Sigmoid colon (tissue), 7 donors: ENCODE results near the gene CAVIN4. TPM values are rescaled to one million over a fixed set of nuclear protein-coding genes. Genes with fewer than 3 reads are reported as not detected.

ENCODE experiments used
- DNase-seq: peaks from one replicate; pipeline ENCODE4 v3.0.0-alpha.2; 2019
- H3K27ac ChIP-seq, 4 donors: fragments of 200-600 bp; sonication (generic); one replicate each; pipeline ENCODE4 v1.5.1; 2016 to 2019; ENCODE audit warnings: mild to moderate bottlenecking in 1 of 4
- H3K27me3 ChIP-seq, 3 donors: fragments of 200-600 bp; sonication (generic); one replicate each; pipeline ENCODE4 v1.5.1; 2019; ENCODE audit warnings: mild to moderate bottlenecking in 1 of 3
- H3K36me3 ChIP-seq, 4 donors: fragments of 200-600 bp; sonication (generic); one replicate each; pipeline ENCODE4 v1.5.1; 2016 to 2019
- H3K4me1 ChIP-seq, 4 donors: fragments of 200-600 bp; sonication (generic); one replicate each; pipeline ENCODE4 v1.5.1; 2017 to 2019
- H3K4me3 ChIP-seq, 4 donors: fragments of 200-600 bp; sonication (generic); one replicate each; pipeline ENCODE4 v1.5.1; 2017 to 2019; ENCODE audit warnings: mild to moderate bottlenecking in 2 of 4, moderate library complexity in 1 of 4
- H3K9me3 ChIP-seq, 4 donors: fragments of 200-600 bp in 3 of 4; sonication (generic) in 3 of 4; one replicate each; pipeline versions ENCODE4 v1.5.1 to v1.6.1; 2013 to 2019
- CTCF ChIP-seq, 4 experiments: fragments of 450-650 bp in 3 of 4; fragments of 200-600 bp in 1 of 4; IDR thresholded peaks; one replicate each; pipeline ENCODE4 v1.5.1; 2016 to 2019; ENCODE audit warnings: antibody characterized with exemption in 4 of 4, mild to moderate bottlenecking in 3 of 4, moderate library complexity in 2 of 4
- EP300 ChIP-seq, 4 donors: sonication (generic); formaldehyde crosslinking; IDR thresholded peaks; one replicate each; pipeline ENCODE4 v1.6.1; 2017; ENCODE audit warnings: antibody characterized with exemption in 4 of 4
- POLR2A ChIP-seq, 2 donors: fragments of 450-650 bp; IDR thresholded peaks; one replicate each; pipeline ENCODE4 v1.6.1; 2016; ENCODE audit warnings: antibody characterized with exemption in 2 of 2, mild to moderate bottlenecking in 2 of 2, moderate library complexity in 2 of 2
- POLR2AphosphoS5 ChIP-seq, 4 donors: sonication (generic); formaldehyde crosslinking; IDR thresholded peaks; one replicate each; pipeline ENCODE4 v1.6.1; 2017; ENCODE audit warnings: antibody characterized with exemption in 4 of 4
- WGBS, 2 donors: extraction: QIAGEN DNeasy Blood & Tissue Kit; methylation state at CpG; one replicate each; pipeline ENCODE4 v1.1.7; 2013; 5-methylcytosine and 5-hydroxymethylcytosine counted together
- intact Hi-C: fragments of 100-400 bp; cut with DNase I; formaldehyde crosslinking; loops from one replicate; pipeline ENCODE4 v1.15.1; 2023
- polyA plus RNA-seq, 3 donors: library from polyadenylated mRNA; stranded (reverse); fragments of 200-250 nt; gene quantifications; one replicate each; pipeline ENCODE4 v1.2.3, GENCODE V29; 2013
- total RNA-seq, 4 donors: library from RNA; depleted of rRNA; stranded (reverse); fragments of >200 nt; gene quantifications; one replicate each; pipeline ENCODE4 v1.1.0, GENCODE V29; 2016
- donor health status: healthy with polysubstance abuse.
- donor health status: Bipolar disorder and iron deficiency.
- donor health status: healthy.

The CAVIN4 gene
- total and polyA plus RNA-seq, 7 donors, result 0.06 to 1.1 (median 0.41) TPM; not detected in 2

GRCh38 chr9:100579665-100580064, 1.8 kb downstream of the CAVIN4 start:
- DNase-seq, result no peak
- Histone ChIP-seq H3K27me3 (no peaks in the 10 kb centered on the region), H3K27ac (no peak overlapping the region), H3K9me3 (no peaks in the 10 kb centered on the region), H3K4me3 (no peak overlapping the region), H3K36me3 (no peaks in the 10 kb centered on the region), H3K4me1 (no peaks in the 10 kb centered on the region)
- intact Hi-C loops, result no loop called here
- TF ChIP-seq CTCF (IDR thresholded peaks at IDR 0.05) (no peak), POLR2A (IDR thresholded peaks at IDR 0.05) (no peak), EP300 (IDR thresholded peaks at IDR 0.05) (no peak), POLR2AphosphoS5 (IDR thresholded peaks at IDR 0.05) (no peak)
- 84 to 87% methylated on average over 2 of the region's 2 CpGs for WGBS, 2 donors

GRCh38 chr9:100580257-100580656, 2.4 kb downstream of the CAVIN4 start:
- no peaks in the 10 kb centered on the region for H3K27me3 ChIP-seq
- H3K9me3 ChIP-seq, result no peaks in the 10 kb centered on the region
- intact Hi-C loops, result no loop called here
- no peak overlapping the region for H3K27ac ChIP-seq
- no peak for DNase-seq
- no peaks in the 10 kb centered on the region for H3K4me1 ChIP-seq
- 80 to 87% methylated on average over 3 of the region's 3 CpGs for whole genome bisulfite sequencing, 2 donors
- H3K36me3 ChIP-seq, result no peaks in the 10 kb centered on the region
- TF ChIP-seq POLR2AphosphoS5 (IDR thresholded peaks at IDR 0.05) (no peak), POLR2A (IDR thresholded peaks at IDR 0.05) (no peak), EP300 (IDR thresholded peaks at IDR 0.05) (no peak), CTCF (IDR thresholded peaks at IDR 0.05) (no peak)
- H3K4me3 ChIP-seq, result no peak overlapping the region

- Histone ChIP-seq H3K27ac (no peak overlapping the region), H3K4me1 (no peaks in the 10 kb centered on the region), H3K4me3 (no peak overlapping the region), H3K27me3 (no peaks in the 10 kb centered on the region), H3K9me3 (no peaks in the 10 kb centered on the region), H3K36me3 (peaks cover 0 to 5% (median 0%) of the 10 kb centered on the region in 4 donors)
- DNase-seq, result no peak
- intact Hi-C loops, result no loop called here
- TF ChIP-seq CTCF (IDR thresholded peaks at IDR 0.05) (no peak), POLR2A (IDR thresholded peaks at IDR 0.05) (no peak), EP300 (IDR thresholded peaks at IDR 0.05) (no peak), POLR2AphosphoS5 (IDR thresholded peaks at IDR 0.05) (no peak)
- WGBS, 2 donors, result 88 to 95% methylated on average over 7 of the region's 7 CpGs
Measured at GRCh38 chr9:100581081-100581480, 3.2 kb downstream of the CAVIN4 start.

GRCh38 chr9:100581661-100582060, 3.8 kb downstream of the CAVIN4 start:
- no peak for TF ChIP-seq POLR2A (IDR thresholded peaks at IDR 0.05)
- no peak for TF ChIP-seq POLR2AphosphoS5 (IDR thresholded peaks at IDR 0.05)
- no peak for TF ChIP-seq CTCF (IDR thresholded peaks at IDR 0.05)
- no peak for TF ChIP-seq EP300 (IDR thresholded peaks at IDR 0.05)
- intact Hi-C loops, result no loop called here
- H3K4me3 ChIP-seq, result no peak overlapping the region
- peaks cover 0 to 7% (median 1%) of the 10 kb centered on the region in 4 donors for H3K36me3 ChIP-seq
- WGBS, 2 donors, result 60 to 67% methylated on average over 4 of the region's 4 CpGs
- H3K27ac ChIP-seq, result no peak overlapping the region
- no peaks in the 10 kb centered on the region for H3K9me3 ChIP-seq
- H3K4me1 ChIP-seq, result no peaks in the 10 kb centered on the region
- H3K27me3 ChIP-seq, result no peaks in the 10 kb centered on the region
- no peak for DNase-seq
